ENCODE results near the gene MALAT1. TPM values are rescaled to one million over a fixed set of nuclear protein-coding genes. Genes with fewer than 3 reads are reported as not detected.
"Not testable (repeated sequence)": the region's sequence is repeated elsewhere in the genome, so short reads cannot be mapped to it uniquely, and the experiment has no call there.

Gene MALAT1
- total and polyA plus RNA-seq, 2 of the 8 experiments (the other 6 are each of a cell fraction or from before 2014, with no cell fraction given), result 115 to 984 TPM

DNA sequence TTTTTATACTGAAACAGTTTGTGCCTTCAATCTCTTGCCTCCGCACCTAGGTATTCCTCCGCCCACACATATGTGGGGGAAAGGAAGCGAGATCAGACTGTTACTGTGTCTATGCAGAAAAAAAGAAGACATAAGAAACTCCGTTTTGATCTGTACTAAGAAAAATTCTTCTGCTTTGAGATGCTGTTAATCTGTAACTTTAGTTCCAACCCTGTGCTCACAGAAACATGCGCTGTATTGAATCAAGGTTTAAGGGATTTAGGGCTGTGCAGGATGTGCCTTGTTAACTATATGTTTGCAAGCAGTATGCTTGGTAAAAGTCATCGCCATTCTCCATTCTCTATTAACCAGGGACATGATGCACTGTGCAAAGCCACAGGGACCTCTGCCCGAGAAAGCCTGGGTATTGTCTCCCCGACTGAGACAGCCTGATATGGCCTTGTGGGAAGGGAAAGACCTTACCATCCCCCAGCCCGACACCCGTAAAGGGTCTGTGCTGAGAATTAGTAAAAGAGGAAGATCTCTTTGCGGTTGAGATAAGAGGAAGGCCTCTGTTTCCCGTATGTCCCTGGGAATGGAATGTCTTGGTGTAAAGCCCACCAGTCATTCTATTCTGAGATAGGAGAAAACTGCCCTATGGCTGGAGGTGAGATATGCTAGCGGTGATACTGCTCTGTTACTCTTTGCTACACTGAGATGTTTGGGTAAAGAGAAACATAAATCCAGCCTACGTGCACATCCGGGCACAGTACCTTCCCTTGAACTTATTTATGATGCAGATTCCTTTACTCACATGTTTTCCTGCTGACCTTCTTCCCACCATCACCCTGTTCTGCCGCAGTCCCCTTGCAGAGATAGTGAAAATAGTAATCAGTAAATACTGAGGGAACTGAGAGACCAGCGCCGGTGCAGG, 24.1 kb downstream of the MALAT1 start:
- H2BK5ac ChIP-seq (ENCODE audit: low read depth, low read length); H3K18ac ChIP-seq (ENCODE audit: extremely low read depth, low read length); H4K8ac ChIP-seq (ENCODE audit: extremely low read depth, insufficient read depth, low read length); H3K4me3 ChIP-seq (ENCODE audit: extremely low read depth in 1 of 4, insufficient read depth in 2 of 4, low read depth in 3 of 4, low read length in 4 of 4); CTCF ChIA-PET (ENCODE audit: partially characterized antibody); H3K36me3 ChIP-seq (ENCODE audit: control insufficient read depth in 2 of 4, insufficient read depth in 4 of 4, low read length in 3 of 4); H2AFZ ChIP-seq (ENCODE audit: low read length); H2BK12ac ChIP-seq (ENCODE audit: low read depth, low read length); H3K14ac ChIP-seq (ENCODE audit: insufficient read length); H3K27ac ChIP-seq (ENCODE audit: low read depth, low read length); H2AK5ac ChIP-seq (ENCODE audit: low read depth, low read length); H3K23ac ChIP-seq (ENCODE audit: insufficient read length); H4K5ac ChIP-seq (ENCODE audit: insufficient read length, low read depth, low read length); H3K79me1 ChIP-seq (ENCODE audit: low read depth, low read length); FAIRE-seq; H3K9ac ChIP-seq (replicated peaks in 1 of 4; ENCODE audit: extremely low read depth in 1 of 4, low read depth in 3 of 4, low read length in 3 of 4); H3K9me3 ChIP-seq (ENCODE audit: insufficient read depth in 2 of 2, low read depth in 1 of 2, low read length in 1 of 2); H2BK120ac ChIP-seq (replicated peaks; ENCODE audit: low read depth, low read length); H2BK20ac ChIP-seq (ENCODE audit: low read length); H2BK15ac ChIP-seq (ENCODE audit: low read length); H3K79me2 ChIP-seq (ENCODE audit: control insufficient read depth in 1 of 2, insufficient read depth in 2 of 2, low read length in 2 of 2); H3K27me3 ChIP-seq (replicated peaks in 1 of 4; ENCODE audit: control insufficient read depth in 3 of 4, extremely low read depth in 1 of 4, insufficient read depth in 3 of 4, low read length in 3 of 4); H3K56ac ChIP-seq (replicated peaks; ENCODE audit: insufficient read length, low read depth, low read length); DNase-seq (ENCODE audit: low read depth in 1 of 2, low spot score in 2 of 2); H3K4ac ChIP-seq (replicated peaks; ENCODE audit: insufficient read length, low read depth, low read length); H3K4me2 ChIP-seq (ENCODE audit: insufficient read depth in 1 of 2, low read depth in 2 of 2, low read length in 2 of 2); H4K91ac ChIP-seq (replicated peaks; ENCODE audit: insufficient read length, low read length): not testable (repeated sequence)
- WGBS, 2 experiments (ENCODE audit: extremely low coverage in 1 of 2, insufficient coverage in 1 of 2, insufficient read length in 1 of 2, insufficient replicate concordance in 2 of 2, low coverage in 1 of 2, low lambda C conversion rate in 2 of 2, missing lambda C conversion rate in 1 of 2), result 86% methylated on average over 18 of the region's 18 CpGs; no CpG with 5 or more reads in 1 of the 2 experiments
- POLR2A ChIA-PET (ENCODE audit: partially characterized antibody), result interaction anchor here (1.6 to 28.1 kb wide), 3 partner anchors 20 to 34 kb away, joined by 3 to 1569 read pairs (median 87); partner anchors contain the start of gene MALAT1
- Histone ChIP-seq H3K4me1 (replicated peaks in 1 of 4; ENCODE audit: control insufficient read depth in 3 of 4, insufficient read depth in 4 of 4, low read length in 3 of 4) (peaks cover 0 to 14% (median 8%) of the 10 kb centered on the region in 4 experiments; a peak in 5 of 7 replicates), H4K20me1 (replicated peaks in 1 of 2; ENCODE audit: control insufficient read depth in 1 of 2, insufficient read depth in 2 of 2, low read length in 2 of 2) (peaks cover 0 to 12% of the 10 kb centered on the region in 2 experiments), H3K23me2 (ENCODE audit: low read depth, low read length) (peaks cover 13% of the 10 kb centered on the region)
